ENCODE data around the gene PLA2G2C. TPM values are rescaled to one million over a fixed set of nuclear protein-coding genes. Genes with fewer than 3 reads are reported as not detected.

The PLA2G2C gene
- total RNA-seq, 4 donors from 2014 or later, result not detected

DNA sequence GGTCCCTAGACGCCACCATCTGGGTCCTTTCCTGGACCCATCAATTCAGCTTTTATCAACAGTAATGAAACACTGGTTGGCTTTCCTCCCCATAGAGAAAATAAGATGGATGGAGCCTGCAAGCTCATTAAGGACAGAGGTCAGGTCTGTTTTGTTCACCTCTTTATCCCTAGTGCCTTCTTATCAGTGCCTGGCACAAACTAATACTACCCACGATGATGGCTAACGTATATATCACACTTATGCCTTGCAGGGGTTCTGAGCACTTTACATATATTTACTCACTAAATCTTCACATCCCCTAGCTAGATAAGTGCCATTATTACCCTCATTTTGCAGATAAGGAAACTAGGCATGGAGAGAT lies 5.5 kb downstream of the PLA2G2C start:
- H3K4me1 ChIP-seq, result no peaks in the 10 kb centered on the region
- no peak overlapping the region for H3K4me3 ChIP-seq
- H3K27ac ChIP-seq, result no peak overlapping the region
- TF ChIP-seq POLR2A (IDR thresholded peaks at IDR 0.05), result no peak
- TF ChIP-seq, protein P1, sequence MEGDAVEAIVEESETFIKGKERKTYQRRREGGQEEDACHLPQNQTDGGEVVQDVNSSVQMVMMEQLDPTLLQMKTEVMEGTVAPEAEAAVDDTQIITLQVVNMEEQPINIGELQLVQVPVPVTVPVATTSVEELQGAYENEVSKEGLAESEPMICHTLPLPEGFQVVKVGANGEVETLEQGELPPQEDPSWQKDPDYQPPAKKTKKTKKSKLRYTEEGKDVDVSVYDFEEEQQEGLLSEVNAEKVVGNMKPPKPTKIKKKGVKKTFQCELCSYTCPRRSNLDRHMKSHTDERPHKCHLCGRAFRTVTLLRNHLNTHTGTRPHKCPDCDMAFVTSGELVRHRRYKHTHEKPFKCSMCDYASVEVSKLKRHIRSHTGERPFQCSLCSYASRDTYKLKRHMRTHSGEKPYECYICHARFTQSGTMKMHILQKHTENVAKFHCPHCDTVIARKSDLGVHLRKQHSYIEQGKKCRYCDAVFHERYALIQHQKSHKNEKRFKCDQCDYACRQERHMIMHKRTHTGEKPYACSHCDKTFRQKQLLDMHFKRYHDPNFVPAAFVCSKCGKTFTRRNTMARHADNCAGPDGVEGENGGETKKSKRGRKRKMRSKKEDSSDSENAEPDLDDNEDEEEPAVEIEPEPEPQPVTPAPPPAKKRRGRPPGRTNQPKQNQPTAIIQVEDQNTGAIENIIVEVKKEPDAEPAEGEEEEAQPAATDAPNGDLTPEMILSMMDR (IDR thresholded peaks at IDR 0.05), result no peak
- intact Hi-C loops (cut with DNase I; ENCODE audit: low total_unique reads), result no loop called here
- no peaks in the 10 kb centered on the region for H3K9me3 ChIP-seq
- H3K36me3 ChIP-seq, result no peaks in the 10 kb centered on the region
- DNase-seq, result no peak
- no peaks in the 10 kb centered on the region for H3K27me3 ChIP-seq

DNA sequence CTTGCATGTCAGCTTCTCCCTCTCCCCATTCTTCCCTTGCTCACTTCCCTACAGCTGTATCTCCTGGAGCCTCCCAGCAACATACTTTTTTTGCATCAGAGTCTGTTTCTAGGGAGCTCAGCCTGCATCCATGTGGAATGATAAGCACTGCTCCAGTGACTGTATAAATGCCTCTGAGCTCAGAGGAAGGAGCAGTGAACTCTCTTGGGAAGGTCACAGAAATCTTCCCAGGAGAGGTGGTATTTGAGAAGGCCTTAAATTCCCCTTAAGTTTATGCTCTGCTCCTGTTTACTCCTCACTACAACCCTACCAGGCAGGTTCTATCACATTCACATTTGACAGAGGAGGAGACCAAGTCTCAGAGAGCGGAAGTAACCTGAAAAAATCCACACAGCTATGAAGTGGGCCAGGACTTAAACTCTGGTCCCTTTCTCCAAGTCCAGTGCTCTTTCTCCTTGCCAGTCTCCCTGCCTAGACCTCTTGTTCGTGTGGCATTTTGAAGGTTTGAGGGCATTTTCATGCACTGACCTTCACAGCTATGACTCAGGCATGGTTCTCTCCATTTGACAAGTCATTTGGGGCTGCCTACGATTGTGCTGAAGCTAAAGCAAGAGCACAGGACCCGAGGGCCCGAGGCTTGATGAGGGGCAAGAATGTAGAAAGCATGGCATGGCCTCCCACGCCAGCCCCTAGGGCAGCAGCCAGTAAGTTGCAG lies 6.0 kb downstream of the PLA2G2C start:
- no peak overlapping the region for H3K27ac ChIP-seq
- no peak for DNase-seq
- intact Hi-C loops (cut with DNase I; ENCODE audit: low total_unique reads), result no loop called here
- no peaks in the 10 kb centered on the region for H3K4me1 ChIP-seq
- no peaks in the 10 kb centered on the region for H3K36me3 ChIP-seq
- TF ChIP-seq POLR2A (IDR thresholded peaks at IDR 0.05), result no peak
- TF ChIP-seq, protein P1 (IDR thresholded peaks at IDR 0.05), result no peak
- H3K4me3 ChIP-seq, result no peak overlapping the region
- H3K27me3 ChIP-seq, result no peaks in the 10 kb centered on the region
- H3K9me3 ChIP-seq, result no peaks in the 10 kb centered on the region

DNA sequence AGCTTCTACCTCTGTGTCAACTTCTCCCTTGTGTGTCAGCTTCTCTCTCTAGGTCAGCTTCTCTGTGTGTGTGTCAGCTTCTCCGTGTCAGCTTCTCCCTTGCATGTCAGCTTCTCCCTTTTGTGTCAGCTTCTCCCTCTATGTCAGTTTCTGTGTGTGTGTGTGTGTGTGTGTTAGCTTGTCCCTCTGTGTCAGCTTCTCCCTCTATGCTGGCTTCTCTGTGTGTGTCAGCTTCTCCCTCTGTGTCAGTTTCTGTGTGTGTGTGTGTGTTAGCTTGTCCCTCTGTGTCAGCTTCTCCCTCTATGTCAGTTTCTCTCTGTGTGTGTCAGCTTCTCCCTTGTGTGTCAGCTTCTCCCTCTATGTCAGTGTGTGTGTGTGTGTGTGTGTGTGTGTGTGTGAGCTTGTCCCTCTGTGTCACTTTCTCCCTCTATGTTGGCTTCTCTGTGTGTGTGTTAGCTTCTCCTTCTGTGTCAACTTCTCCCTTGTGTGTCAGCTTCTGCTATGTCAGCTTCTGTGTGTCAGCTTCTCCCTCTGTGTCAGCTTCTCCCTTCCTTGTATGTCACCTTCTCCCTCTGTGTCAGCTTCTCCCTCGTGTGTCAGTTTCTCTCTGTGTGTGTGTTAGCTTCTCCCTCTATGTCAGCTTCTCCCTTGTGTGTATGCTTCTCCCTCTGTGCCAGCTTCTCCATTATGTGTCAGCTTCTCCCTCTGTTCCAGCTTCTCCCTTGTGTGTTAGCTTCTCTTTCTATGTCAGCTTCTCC lies 6.8 kb downstream of the PLA2G2C start:
- H3K4me1 ChIP-seq, result no peaks in the 10 kb centered on the region
- DNase-seq, result no peak
- H3K27me3 ChIP-seq, result no peaks in the 10 kb centered on the region
- no peaks in the 10 kb centered on the region for H3K9me3 ChIP-seq
- intact Hi-C loops (cut with DNase I; ENCODE audit: low total_unique reads), result no loop called here
- H3K36me3 ChIP-seq, result no peaks in the 10 kb centered on the region
- no peak overlapping the region for H3K27ac ChIP-seq
- H3K4me3 ChIP-seq, result no peak overlapping the region
- no peak for TF ChIP-seq POLR2A (IDR thresholded peaks at IDR 0.05)
- TF ChIP-seq, protein P1 (IDR thresholded peaks at IDR 0.05), result no peak

- no peak for DNase-seq
- Histone ChIP-seq H3K4me3 (no peak overlapping the region), H3K9me3 (no peaks in the 10 kb centered on the region), H3K36me3 (no peaks in the 10 kb centered on the region), H3K4me1 (no peaks in the 10 kb centered on the region), H3K27me3 (no peaks in the 10 kb centered on the region), H3K27ac (no peak overlapping the region)
- intact Hi-C loops (cut with DNase I; ENCODE audit: low total_unique reads), result no loop called here
- TF ChIP-seq, protein P1 (IDR thresholded peaks at IDR 0.05), result no peak
- TF ChIP-seq POLR2A (IDR thresholded peaks at IDR 0.05), result no peak
Observed at GRCh38 chr1:20178634-20179370, 7.5 kb downstream of the PLA2G2C start.
